ENCODE measurements around the gene EHD2.

EHD2 gene

DNA sequence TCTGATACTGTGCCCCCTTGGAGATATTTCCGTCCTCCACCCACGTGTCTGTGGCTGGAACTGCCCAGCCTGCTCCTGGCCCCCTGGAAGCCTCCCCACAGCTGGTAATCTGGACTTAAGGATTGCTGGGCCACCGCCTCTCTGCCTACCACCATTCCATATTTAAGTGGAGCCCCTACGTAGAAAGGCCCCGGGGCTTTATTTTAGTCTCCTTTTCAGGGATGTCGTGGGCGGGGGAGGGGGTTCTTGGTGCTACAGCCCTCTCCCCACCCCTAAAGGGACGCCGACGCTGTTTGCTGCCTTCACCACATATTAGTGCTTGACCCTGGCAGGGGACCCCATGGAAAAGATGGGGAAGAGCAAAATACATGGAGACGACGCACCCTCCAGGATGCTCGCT, 29.4 kb downstream of the EHD2 start:
- H3K4me3 ChIP-seq (ENCODE audit: low read depth, low read length), result no peak overlapping the region
- TF ChIP-seq, protein P1, sequence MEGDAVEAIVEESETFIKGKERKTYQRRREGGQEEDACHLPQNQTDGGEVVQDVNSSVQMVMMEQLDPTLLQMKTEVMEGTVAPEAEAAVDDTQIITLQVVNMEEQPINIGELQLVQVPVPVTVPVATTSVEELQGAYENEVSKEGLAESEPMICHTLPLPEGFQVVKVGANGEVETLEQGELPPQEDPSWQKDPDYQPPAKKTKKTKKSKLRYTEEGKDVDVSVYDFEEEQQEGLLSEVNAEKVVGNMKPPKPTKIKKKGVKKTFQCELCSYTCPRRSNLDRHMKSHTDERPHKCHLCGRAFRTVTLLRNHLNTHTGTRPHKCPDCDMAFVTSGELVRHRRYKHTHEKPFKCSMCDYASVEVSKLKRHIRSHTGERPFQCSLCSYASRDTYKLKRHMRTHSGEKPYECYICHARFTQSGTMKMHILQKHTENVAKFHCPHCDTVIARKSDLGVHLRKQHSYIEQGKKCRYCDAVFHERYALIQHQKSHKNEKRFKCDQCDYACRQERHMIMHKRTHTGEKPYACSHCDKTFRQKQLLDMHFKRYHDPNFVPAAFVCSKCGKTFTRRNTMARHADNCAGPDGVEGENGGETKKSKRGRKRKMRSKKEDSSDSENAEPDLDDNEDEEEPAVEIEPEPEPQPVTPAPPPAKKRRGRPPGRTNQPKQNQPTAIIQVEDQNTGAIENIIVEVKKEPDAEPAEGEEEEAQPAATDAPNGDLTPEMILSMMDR (IDR thresholded peaks at IDR 0.05; ENCODE audit: borderline replicate concordance, insufficient read depth, low read depth, low read length), result no peak

DNA sequence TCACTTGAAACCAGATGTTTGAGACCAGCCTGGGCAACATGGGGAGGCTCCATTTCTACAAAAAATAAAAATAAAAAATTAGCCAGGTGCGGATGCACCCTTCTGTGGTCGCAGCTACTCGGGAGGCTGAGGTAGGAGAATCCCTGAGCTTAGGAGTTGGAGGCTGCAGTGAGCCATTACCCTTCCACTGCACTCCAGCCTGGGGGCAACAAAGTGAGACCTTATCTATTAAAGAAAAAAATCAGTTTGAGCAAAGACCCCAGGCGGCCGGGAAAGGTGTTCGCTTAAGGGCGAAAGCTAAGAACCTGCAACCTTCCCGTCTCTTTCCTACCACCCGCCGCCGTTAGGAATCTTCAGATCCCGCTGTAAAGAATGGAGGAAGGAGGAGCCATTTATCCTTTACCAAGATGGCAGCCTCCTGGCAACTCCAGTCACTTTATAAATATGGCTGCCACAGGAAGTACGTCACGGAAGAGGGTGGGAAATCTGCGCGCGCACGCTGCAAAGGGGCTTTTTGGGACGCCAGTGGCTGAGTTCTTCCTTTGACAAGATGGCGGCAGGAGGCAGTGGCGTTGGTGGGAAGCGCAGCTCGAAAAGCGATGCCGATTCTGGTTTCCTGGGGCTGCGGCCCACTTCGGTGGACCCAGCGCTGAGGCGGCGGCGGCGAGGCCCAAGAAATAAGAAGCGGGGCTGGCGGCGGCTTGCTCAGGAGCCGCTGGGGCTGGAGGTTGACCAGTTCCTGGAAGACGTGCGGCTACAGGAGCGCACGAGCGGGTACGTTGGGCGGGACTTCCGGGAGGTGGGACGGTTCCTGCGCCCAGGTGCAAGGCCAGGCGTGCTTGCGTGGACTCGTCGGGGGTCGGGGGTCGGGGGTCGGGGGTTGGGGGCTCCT, 32.0 kb downstream of the EHD2 start, which contains the start of gene NOP53:
TSS of gene NOP53 (plus strand) at position 537 of the 892 bp plus-strand sequence. CDS start at position 551, 14 bp downstream.
- TF ChIP-seq, protein P1 (IDR thresholded peaks at IDR 0.05; ENCODE audit: borderline replicate concordance, insufficient read depth, low read depth, low read length), result no peak
- H3K4me3 ChIP-seq (ENCODE audit: low read depth, low read length), result peak within 1 kb of the TSS; percentile 71

DNA sequence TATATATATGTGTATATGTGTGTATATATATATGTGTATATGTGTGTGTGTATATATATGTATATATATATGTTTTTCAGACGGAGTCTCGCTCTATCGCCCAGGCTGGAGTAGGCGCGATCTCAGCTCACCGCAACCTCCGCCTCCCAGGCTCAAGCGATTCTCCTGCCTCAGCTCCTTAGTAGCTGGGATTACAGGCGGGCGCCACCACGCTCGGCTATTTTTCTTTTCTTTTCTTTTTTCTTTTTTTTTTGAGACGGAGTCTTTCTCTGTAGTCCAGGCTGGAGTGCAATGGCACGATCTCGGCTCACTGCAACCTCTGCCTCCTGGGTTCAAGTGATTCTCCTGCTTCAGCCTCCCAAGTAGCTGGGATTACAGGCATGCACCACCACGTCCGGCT, 32.9 kb downstream of the EHD2 start:
- H3K4me3 ChIP-seq (ENCODE audit: low read depth, low read length), result peak overlapping the region; percentile 71

DNA sequence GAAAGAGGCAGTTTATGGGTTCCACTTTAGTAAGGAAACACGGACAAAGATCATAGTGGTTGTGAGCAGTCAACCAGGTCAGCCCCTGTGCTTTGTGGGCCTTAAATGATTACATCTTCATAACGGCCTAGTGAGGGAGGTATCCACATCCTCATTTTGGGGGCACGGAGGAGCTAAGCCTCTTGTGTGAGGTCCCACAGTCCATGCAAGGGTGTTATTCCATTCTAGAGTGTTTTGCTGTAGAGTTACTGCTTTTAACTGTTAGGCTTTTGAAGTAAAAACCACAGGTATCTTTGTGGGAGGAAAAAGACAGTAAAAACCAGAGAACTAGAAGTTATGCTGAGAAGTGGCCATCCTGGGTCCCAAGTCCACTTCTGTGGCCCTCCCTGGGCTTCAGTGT, 36.1 kb downstream of the EHD2 start:
- H3K4me3 ChIP-seq (ENCODE audit: low read depth, low read length), result no peak overlapping the region
- TF ChIP-seq, protein P1 (IDR thresholded peaks at IDR 0.05; ENCODE audit: borderline replicate concordance, insufficient read depth, low read depth, low read length), result no peak

DNA sequence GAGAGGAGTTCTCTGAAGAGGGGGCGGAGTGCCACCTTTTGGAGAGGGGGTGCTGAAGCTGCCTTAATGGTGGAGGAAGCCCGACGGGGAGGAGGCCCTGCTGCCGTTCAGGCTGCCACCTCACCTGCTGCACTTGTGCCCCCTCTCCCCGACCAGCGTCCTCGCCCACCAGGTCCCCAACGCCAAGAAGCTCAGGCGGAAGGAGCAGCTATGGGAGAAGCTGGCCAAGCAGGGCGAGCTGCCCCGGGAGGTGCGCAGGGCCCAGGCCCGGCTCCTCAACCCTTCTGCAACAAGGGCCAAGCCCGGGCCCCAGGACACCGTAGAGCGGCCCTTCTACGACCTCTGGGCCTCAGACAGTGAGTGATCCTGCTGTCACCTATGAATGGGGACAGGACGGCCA, 37.5 kb downstream of the EHD2 start:
- TF ChIP-seq, protein P1 (IDR thresholded peaks at IDR 0.05; ENCODE audit: borderline replicate concordance, insufficient read depth, low read depth, low read length), result no peak
- no peak overlapping the region for H3K4me3 ChIP-seq (ENCODE audit: low read depth, low read length)

DNA sequence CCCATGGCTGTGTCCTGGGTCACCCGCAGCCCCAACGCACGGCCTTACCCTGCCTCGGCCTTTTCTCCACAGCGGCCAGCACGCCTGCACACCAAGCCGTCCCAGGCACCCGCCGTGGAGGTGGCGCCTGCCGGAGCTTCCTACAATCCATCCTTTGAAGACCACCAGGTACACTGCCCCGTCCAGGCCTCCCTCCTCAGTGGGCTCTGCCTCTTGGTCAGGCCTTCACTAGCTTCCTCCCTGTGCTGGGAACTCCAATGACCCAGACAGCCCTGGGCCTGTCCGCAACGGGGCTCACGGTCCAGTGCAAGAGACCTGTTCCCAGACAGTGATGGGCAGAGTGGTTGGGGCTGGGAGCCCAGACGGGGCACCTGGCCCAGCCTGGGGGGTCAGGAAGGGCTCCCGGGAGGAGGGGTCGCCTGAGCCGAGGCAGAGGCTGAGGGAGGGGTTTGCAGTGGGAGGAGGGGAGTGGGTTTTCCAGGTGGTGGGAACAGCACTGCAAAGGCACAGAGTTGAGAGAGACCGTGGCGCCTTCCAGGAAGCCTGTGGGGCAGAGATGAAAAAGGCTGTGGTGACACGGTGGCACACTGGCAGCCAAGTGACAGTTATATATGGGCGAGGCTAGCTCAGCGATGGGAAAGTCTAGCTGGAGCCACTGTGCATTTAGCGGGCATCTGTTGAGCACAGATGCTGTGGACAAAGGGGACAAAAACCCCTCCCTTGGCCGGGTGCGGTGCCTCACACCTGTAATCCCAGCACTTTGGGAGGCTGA, 39.4 kb downstream of the EHD2 start:
- TF ChIP-seq, protein P1 (IDR thresholded peaks at IDR 0.05; ENCODE audit: borderline replicate concordance, insufficient read depth, low read depth, low read length), result no peak
- H3K4me3 ChIP-seq (ENCODE audit: low read depth, low read length), result no peak overlapping the region

DNA sequence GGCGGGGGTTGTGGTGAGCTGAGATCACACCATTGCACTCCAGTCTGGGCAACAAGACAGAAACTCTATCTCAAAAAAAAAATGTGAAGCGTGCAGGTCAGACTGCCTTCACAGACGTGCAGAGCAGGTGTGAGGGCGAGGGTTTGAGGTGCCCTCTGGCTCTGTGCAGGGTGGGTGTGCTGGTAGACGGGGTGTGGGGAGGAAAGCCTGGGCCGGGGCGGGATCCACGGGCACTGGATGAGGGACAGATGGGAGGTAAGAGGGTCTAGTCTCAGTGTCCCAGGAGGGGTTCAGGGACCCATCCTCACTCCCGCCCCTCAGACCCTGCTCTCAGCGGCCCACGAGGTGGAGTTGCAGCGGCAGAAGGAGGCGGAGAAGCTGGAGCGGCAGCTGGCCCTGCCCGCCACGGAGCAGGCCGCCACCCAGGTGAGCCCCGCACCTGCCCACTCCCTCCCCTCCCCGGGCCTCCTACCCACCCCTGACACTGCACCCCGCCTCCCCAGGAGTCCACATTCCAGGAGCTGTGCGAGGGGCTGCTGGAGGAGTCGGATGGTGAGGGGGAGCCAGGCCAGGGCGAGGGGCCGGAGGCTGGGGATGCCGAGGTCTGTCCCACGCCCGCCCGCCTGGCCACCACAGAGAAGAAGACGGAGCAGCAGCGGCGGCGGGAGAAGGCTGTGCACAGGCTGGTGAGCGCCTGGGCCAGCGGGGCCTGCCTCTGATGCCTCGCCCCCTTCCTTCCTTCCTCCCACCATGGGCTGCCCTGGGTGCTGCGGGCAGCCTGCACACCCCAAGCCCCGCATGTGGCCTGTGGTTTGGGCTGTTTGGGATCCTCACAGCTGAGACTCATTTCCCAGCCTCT, 41.2 kb downstream of the EHD2 start:
- H3K4me3 ChIP-seq (ENCODE audit: low read depth, low read length), result no peak overlapping the region
- TF ChIP-seq, protein P1 (IDR thresholded peaks at IDR 0.05; ENCODE audit: borderline replicate concordance, insufficient read depth, low read depth, low read length), result no peak

All from GM12875 (cell line).